Activated naive CD4-positive, alpha-beta T cell treated with Interleukin-2 at 50 U/mL for 16 hours (primary cell): ENCODE results near the gene PNPLA8.

Experiments used
- DNase-seq: peaks from one replicate; pipeline ENCODE4 v3.0.0-alpha.2; 2020

Gene PNPLA8

GRCh38 chr7:108434010-108434409, 91.9 kb downstream of the PNPLA8 start:
- DNase-seq, result no peak

- DNase-seq, result no peak
These were observed 94.8 kb downstream of the PNPLA8 start for GRCh38 chr7:108431099-108431498.

- DNase-seq, result no peak
These were observed 95.3 kb downstream of the PNPLA8 start for GRCh38 chr7:108430664-108431063.

- DNase-seq, result no peak
These were observed 98.2 kb downstream of the PNPLA8 start for GRCh38 chr7:108427766-108428165.

GRCh38 chr7:108425714-108426275, 100.1 kb downstream of the PNPLA8 start:
- no peak for DNase-seq

GRCh38 chr7:108424013-108424412, 101.9 kb downstream of the PNPLA8 start:
- DNase-seq, result no peak

GRCh38 chr7:108423089-108423989, 102.6 kb downstream of the PNPLA8 start:
- no peak for DNase-seq

GRCh38 chr7:108421720-108422331, 104.1 kb downstream of the PNPLA8 start:
- DNase-seq, result no peak
